Hepatocyte (in vitro differentiated cells): Measurements from ENCODE around the gene RIN3.

ENCODE experiments used
- CTCF ChIP-seq: fragments of 200-600 bp; sonication (generic); IDR thresholded peaks from 2 replicates; pipeline ENCODE4 v1.5.1; 2016; ENCODE audit warnings: antibody characterized with exemption, mild to moderate bottlenecking; ENCODE audit not compliant: poor library complexity
- EZH2 ChIP-seq: fragments of 200-600 bp; sonication (generic); IDR thresholded peaks from 2 replicates; pipeline ENCODE4 v1.6.1; 2016; ENCODE audit warnings: antibody characterized with exemption, mild to moderate bottlenecking, borderline replicate concordance
- EZH2phosphoT487 ChIP-seq: fragments of 200-600 bp; sonication (generic); IDR thresholded peaks from one replicate; pipeline ENCODE4 v1.6.1; 2018; ENCODE audit warnings: antibody characterized with exemption, mild to moderate bottlenecking, low read depth, moderate library complexity; ENCODE audit not compliant: unreplicated experiment, severe bottlenecking

GRCh38 chr14:92515546-92516343 lies 2.2 kb downstream of the RIN3 start:
- no peak for TF ChIP-seq CTCF
- TF ChIP-seq EZH2 = no peak
- no peak for TF ChIP-seq EZH2phosphoT487
